Activated CD4-positive, alpha-beta memory T cell treated with anti-CD3 and anti-CD28 coated beads, Interleukin-2, amount 10 ng/mL, durations not matched to agents 7 days and 5 days (primary cell): Measurements from ENCODE around the gene CPE. TPM values are rescaled to one million over a fixed set of nuclear protein-coding genes. Genes with fewer than 3 reads are reported as not detected.

Source experiments
- CTCF ChIA-PET: fragments of 350-600 bp; sonication (Branson Sonifier 250); formaldehyde crosslinking; loops from one replicate; lab custom pipeline; 2021; ENCODE audit warnings: antibody characterized with exemption, inconsistent platforms; lab: Charles Lee
- POLR2A ChIA-PET: fragments of 350-600 bp; sonication (Branson Sonifier 250); formaldehyde crosslinking; loops from one replicate; lab custom pipeline; 2021; ENCODE audit warnings: antibody characterized with exemption; lab: Charles Lee
- DNase-seq: peaks from one replicate; pipeline ENCODE4 v3.0.0-alpha.2; 2020
- H3K27ac Mint-ChIP-seq: one replicate; pipeline ENCODE4 v1.8.0; 2021; ENCODE audit warnings: mild to moderate bottlenecking, mixed read lengths
- H3K27me3 Mint-ChIP-seq: one replicate; pipeline ENCODE4 v1.8.0; 2021; ENCODE audit warnings: mixed read lengths
- H3K36me3 Mint-ChIP-seq: one replicate; pipeline ENCODE4 v1.8.0; 2021; ENCODE audit warnings: low read depth, mixed read lengths
- H3K4me1 Mint-ChIP-seq: one replicate; pipeline ENCODE4 v1.8.0; 2021; ENCODE audit warnings: mixed read lengths
- H3K4me3 Mint-ChIP-seq: one replicate; pipeline ENCODE4 v1.8.0; 2021; ENCODE audit warnings: mild to moderate bottlenecking, mixed read lengths
- H3K9me3 Mint-ChIP-seq: one replicate; pipeline ENCODE4 v1.8.0; 2021; ENCODE audit warnings: mixed read lengths
- total RNA-seq, 2 experiments: library from RNA; stranded (reverse); gene quantifications; one replicate each; pipeline ENCODE4 v1.2.3, GENCODE V29; 2021

CPE gene
- total RNA-seq, 2 experiments from 2014 or later: not detected

GRCh38 chr4:165347647-165348569 is 30.9 kb upstream of the CPE start:
- Mint-ChIP-seq H3K27ac (no peak overlapping the region), H3K9me3 (no peaks in the 10 kb centered on the region), H3K4me3 (no peak overlapping the region), H3K4me1 (no peaks in the 10 kb centered on the region), H3K27me3 (peaks cover 6% of the 10 kb centered on the region), H3K36me3 (peaks cover 9% of the 10 kb centered on the region)
- CTCF ChIA-PET: interaction anchor here (1.5 to 2.5 kb wide), 2 partner anchors 23 to 216 kb away, joined by 3 to 18 read pairs; no protein-coding TSS in a partner anchor
- POLR2A ChIA-PET: no interaction called here
- DNase-seq: no peak

DNA sequence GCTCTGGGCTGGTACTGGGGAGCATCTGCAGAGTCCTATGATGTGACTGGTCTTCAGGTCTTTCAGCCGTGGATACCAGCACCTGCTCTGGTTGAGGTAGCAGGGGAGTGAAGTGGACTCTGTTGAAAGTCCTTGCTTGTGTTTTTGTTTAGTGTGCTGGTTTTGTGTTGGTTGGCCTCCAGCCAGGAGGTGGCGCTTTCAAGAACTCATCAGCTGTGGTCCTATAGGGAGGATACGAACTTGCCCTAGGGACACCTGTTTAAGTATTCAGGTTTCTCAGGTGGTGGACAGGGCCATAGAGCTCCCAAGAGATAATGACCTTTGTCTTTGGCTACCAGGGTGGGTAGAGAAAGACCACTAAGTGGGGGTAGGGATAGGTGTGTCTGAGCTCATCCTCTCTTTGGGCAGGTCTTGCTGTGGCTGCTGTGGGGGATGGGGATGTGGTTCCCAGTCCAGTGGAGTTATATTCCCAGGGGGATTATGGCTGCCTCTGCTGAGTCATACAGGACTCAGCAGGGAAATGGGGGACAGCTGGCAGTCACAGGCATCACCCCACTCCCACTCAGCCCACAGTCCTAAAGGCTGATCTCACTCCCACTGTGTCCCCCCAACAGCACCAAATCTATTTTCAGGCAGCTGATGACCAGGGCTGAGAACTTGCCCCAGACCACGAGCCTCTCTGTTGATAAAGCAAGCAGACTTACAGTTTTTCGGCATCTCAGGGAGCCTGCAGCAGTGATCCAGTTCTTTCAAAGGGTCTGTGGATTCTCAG is 27.3 kb upstream of the CPE start:
- H3K9me3 Mint-ChIP-seq: no peaks in the 10 kb centered on the region
- DNase-seq: no peak
- no peaks in the 10 kb centered on the region for H3K36me3 Mint-ChIP-seq
- H3K27me3 Mint-ChIP-seq: peaks cover 16% of the 10 kb centered on the region
- POLR2A ChIA-PET: no interaction called here
- H3K4me3 Mint-ChIP-seq: no peak overlapping the region
- CTCF ChIA-PET: interaction anchor here (0.7 to 3.6 kb wide), 9 partner anchors 8 to 229 kb away, joined by 3 to 14 read pairs (median 3); no protein-coding TSS in a partner anchor
- H3K4me1 Mint-ChIP-seq: no peaks in the 10 kb centered on the region
- no peak overlapping the region for H3K27ac Mint-ChIP-seq

DNA sequence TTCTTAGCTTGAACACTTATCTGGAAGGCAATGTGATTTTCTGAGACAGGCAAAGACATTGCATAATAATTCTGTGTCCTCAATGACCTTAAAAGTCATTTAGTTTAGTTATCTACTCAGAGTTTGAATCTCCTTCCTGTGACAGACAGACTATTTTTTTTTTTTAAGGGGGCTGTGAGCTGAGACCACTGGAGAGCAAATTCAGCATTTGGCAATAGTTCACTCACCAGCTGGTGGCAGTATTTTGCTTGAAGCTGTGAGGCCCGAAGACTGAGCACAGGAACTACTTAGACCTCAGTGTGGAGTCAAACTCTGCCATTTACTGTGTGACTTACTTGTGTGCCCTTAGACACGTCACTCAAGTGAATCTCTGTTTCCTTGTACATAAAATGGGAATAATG is 22.9 kb upstream of the CPE start:
- Mint-ChIP-seq H3K27ac (no peak overlapping the region), H3K36me3 (no peaks in the 10 kb centered on the region), H3K9me3 (no peaks in the 10 kb centered on the region), H3K27me3 (peaks cover 30% of the 10 kb centered on the region), H3K4me3 (no peak overlapping the region), H3K4me1 (no peaks in the 10 kb centered on the region)
- DNase-seq: no peak
- POLR2A ChIA-PET: no interaction called here
- CTCF ChIA-PET: interaction anchor here (1.4 to 2.0 kb wide), 2 partner anchors 29 to 108 kb away, joined by 3 to 5 read pairs; no protein-coding TSS in a partner anchor

- H3K27me3 Mint-ChIP-seq: peaks cover 39% of the 10 kb centered on the region
- no peaks in the 10 kb centered on the region for H3K36me3 Mint-ChIP-seq
- H3K4me1 Mint-ChIP-seq: no peaks in the 10 kb centered on the region
- no peak overlapping the region for H3K27ac Mint-ChIP-seq
- CTCF ChIA-PET: interaction anchor here (0.8 to 2.1 kb wide), 6 partner anchors 8 to 247 kb away, joined by 3 to 8 read pairs (median 3); partner anchors contain the start of gene TMEM192
- no peaks in the 10 kb centered on the region for H3K9me3 Mint-ChIP-seq
- DNase-seq: no peak
- no peak overlapping the region for H3K4me3 Mint-ChIP-seq
- POLR2A ChIA-PET: interaction anchor here (1.1 kb wide), 1 partner anchor 10 kb away, joined by 3 read pairs; no protein-coding TSS in a partner anchor
Measured at GRCh38 chr4:165359506-165359905, 19.3 kb upstream of the CPE start.

DNA sequence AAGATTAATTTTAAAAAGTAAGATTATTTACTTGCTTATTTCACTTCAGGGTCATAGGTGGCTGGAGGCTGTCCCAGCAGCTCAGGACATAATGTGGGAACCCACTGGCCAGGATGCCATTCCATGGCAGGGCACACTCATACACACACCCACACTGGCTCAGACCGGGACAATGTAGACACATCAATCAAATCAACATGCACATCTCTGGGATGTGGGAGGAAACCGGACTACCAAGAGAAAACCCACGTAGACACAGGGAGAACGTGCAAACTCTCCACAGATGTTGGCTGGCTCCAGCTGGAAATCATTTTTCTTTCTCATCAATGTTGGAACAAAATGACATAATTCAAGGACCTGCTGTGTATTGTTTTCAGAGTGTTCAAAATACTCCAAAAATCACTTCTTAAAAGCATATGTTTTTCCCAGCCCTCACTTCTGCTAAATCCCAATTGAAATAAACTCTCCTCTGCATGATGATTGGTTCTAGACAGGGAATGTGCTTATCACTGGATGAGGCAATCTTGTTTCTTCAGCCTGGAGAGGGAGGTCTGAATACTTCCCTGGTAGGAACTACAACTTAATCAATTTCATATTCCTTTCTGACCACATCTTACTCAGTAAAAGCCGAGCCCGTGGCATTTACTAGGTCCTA is 18.6 kb upstream of the CPE start:
- CTCF ChIA-PET: interaction anchor here (0.8 to 2.1 kb wide), 5 partner anchors 8 to 247 kb away, joined by 3 to 8 read pairs (median 3); partner anchors contain the start of gene TMEM192
- no peak for DNase-seq
- no peaks in the 10 kb centered on the region for H3K4me1 Mint-ChIP-seq
- H3K9me3 Mint-ChIP-seq: no peaks in the 10 kb centered on the region
- peaks cover 39% of the 10 kb centered on the region for H3K27me3 Mint-ChIP-seq
- no peak overlapping the region for H3K27ac Mint-ChIP-seq
- no peaks in the 10 kb centered on the region for H3K36me3 Mint-ChIP-seq
- POLR2A ChIA-PET: interaction anchor here (1.1 kb wide), 1 partner anchor 10 kb away, joined by 3 read pairs; no protein-coding TSS in a partner anchor
- no peak overlapping the region for H3K4me3 Mint-ChIP-seq

GRCh38 chr4:165360985-165361670 is 17.7 kb upstream of the CPE start:
- POLR2A ChIA-PET: no interaction called here
- Mint-ChIP-seq H3K27ac (no peak overlapping the region), H3K36me3 (no peaks in the 10 kb centered on the region), H3K4me3 (no peak overlapping the region), H3K27me3 (peaks cover 32% of the 10 kb centered on the region), H3K9me3 (no peaks in the 10 kb centered on the region), H3K4me1 (no peaks in the 10 kb centered on the region)
- CTCF ChIA-PET: no interaction called here
- no peak for DNase-seq

DNA sequence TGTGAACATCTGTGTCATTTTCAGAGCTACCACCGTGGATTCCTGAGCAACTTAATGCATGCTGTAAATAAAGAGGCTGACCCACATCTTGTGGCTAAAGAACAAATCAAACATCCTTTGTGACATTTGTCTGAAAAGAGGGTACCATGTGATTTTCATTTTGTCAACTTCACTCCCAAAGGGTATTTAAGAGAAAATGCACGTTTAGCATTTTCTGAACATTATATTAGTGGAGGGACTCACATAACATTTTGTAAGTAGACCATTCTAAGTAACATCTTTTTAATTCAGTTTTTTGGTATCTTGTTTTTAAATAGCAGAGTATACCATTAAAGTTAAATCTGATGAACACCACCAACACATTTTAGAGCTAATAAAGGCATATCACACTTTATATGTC is 17.0 kb upstream of the CPE start:
- Mint-ChIP-seq H3K9me3 (no peaks in the 10 kb centered on the region), H3K27me3 (peaks cover 32% of the 10 kb centered on the region), H3K36me3 (no peaks in the 10 kb centered on the region), H3K4me1 (no peaks in the 10 kb centered on the region), H3K27ac (no peak overlapping the region), H3K4me3 (no peak overlapping the region)
- ChIA-PET POLR2A (no interaction called here), CTCF (no interaction called here)
- DNase-seq: no peak

GRCh38 chr4:165364452-165365080 is 14.2 kb upstream of the CPE start:
- no peak for DNase-seq
- CTCF ChIA-PET: no interaction called here
- Mint-ChIP-seq H3K9me3 (no peaks in the 10 kb centered on the region), H3K4me3 (no peak overlapping the region), H3K4me1 (no peaks in the 10 kb centered on the region), H3K27ac (no peak overlapping the region), H3K27me3 (peaks cover 23% of the 10 kb centered on the region), H3K36me3 (no peaks in the 10 kb centered on the region)
- POLR2A ChIA-PET: no interaction called here

DNA sequence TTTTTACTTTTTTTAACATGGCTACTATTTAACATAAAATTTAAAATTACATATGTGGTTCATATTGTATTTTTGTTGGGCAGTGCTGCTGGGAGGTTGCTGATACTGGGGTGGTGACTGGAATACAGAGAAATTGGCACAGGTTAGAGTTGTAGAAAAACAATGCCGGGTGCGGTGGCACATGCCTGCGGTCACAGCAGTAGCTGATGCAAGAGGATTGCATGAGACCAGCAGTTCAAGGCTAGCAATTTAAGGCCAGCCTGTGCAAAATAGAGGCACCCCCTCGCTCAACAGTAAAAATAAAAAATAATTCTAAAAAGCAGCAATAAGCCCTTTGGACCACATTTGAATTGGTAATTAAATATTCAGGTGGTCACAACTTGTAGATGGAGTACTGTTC is 11.8 kb upstream of the CPE start:
- ChIA-PET CTCF (no interaction called here), POLR2A (no interaction called here)
- Mint-ChIP-seq H3K4me3 (no peak overlapping the region), H3K4me1 (no peaks in the 10 kb centered on the region), H3K36me3 (no peaks in the 10 kb centered on the region), H3K27ac (no peak overlapping the region), H3K27me3 (peaks cover 9% of the 10 kb centered on the region), H3K9me3 (no peaks in the 10 kb centered on the region)
- no peak for DNase-seq

- POLR2A ChIA-PET: no interaction called here
- Mint-ChIP-seq H3K27me3 (peaks cover 10% of the 10 kb centered on the region), H3K4me3 (no peak overlapping the region), H3K36me3 (no peaks in the 10 kb centered on the region), H3K9me3 (no peaks in the 10 kb centered on the region), H3K4me1 (no peaks in the 10 kb centered on the region), H3K27ac (no peak overlapping the region)
- CTCF ChIA-PET: no interaction called here
- DNase-seq: no peak
Measured at GRCh38 chr4:165368114-165368513, 10.7 kb upstream of the CPE start.

- Mint-ChIP-seq H3K9me3 (no peaks in the 10 kb centered on the region), H3K4me1 (no peaks in the 10 kb centered on the region), H3K27me3 (peaks cover 10% of the 10 kb centered on the region), H3K36me3 (no peaks in the 10 kb centered on the region), H3K27ac (no peak overlapping the region), H3K4me3 (no peak overlapping the region)
- CTCF ChIA-PET: no interaction called here
- DNase-seq: no peak
- POLR2A ChIA-PET: no interaction called here
Measured at GRCh38 chr4:165368567-165368966, 10.2 kb upstream of the CPE start.

DNA sequence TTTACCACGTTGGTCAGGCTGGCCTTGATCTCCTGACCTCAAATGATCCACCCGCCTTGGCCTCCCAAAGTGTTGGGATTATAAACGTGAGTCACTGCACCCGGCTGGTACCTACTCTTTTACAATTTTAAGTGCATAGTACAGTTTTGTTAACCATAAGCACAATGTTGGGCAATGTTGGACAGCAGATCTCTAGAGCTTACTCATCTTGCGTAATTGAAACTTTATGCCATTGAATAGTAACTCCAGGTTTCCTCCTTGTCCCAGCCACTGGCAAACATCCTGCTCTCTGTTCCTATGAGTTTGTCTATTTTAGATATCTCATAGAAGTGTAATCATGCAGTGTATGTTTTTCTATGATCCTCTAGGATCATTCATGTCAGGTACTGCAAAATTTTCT is 9.3 kb upstream of the CPE start:
- ChIA-PET POLR2A (no interaction called here), CTCF (interaction anchor here (0.6 kb wide), 1 partner anchor 15 kb away, joined by 3 read pairs; no protein-coding TSS in a partner anchor)
- Mint-ChIP-seq H3K4me1 (no peaks in the 10 kb centered on the region), H3K4me3 (no peak overlapping the region), H3K27ac (no peak overlapping the region), H3K36me3 (no peaks in the 10 kb centered on the region), H3K27me3 (peaks cover 19% of the 10 kb centered on the region), H3K9me3 (no peaks in the 10 kb centered on the region)
- DNase-seq: no peak
